HPDE6-E6E7 (cell line): ENCODE measurements around the gene E2F1.
"Not testable (repeated sequence)": the region's sequence is repeated elsewhere in the genome, so short reads cannot be mapped to it uniquely, and the experiment has no call there.

Source experiments
- DNase-seq: peaks from one replicate; pipeline ENCODE4 v3.0.0; 2011; ENCODE audit warnings: missing footprints; ENCODE audit errors: extremely low spot score

E2F1 gene

DNA sequence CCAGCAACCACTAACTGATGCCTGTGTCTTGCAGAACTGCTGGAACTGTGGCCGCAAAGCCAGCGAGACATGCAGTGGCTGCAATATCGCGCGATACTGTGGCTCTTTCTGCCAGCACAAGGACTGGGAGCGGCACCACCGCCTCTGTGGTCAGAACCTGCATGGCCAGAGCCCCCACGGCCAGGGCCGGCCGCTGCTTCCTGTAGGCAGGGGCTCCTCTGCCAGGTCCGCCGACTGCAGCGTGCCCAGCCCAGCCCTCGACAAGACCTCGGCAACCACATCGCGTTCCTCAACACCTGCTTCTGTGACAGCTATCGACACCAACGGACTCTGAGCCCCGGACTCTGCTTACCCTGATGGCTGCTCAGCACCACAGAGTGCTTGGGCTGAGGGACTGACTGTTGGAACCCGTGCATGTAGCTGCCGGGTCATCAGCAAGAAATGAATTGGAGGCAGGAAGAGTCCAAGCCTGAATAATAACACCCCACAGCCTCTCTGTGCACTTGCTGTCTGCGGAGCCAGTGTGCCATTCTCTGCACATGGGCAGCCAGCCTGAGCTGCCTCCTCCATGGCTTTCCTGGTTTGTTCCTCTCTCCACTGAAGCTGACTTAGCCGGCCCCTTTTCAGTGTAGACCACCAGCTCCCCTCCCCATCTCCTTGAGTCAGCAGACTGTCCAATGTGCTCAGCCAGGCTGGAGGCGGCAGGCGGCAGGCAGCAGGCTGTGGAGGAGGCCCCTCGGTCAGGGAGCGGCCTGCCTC, 41.7 kb downstream of the E2F1 start:
- no peak for DNase-seq

DNA sequence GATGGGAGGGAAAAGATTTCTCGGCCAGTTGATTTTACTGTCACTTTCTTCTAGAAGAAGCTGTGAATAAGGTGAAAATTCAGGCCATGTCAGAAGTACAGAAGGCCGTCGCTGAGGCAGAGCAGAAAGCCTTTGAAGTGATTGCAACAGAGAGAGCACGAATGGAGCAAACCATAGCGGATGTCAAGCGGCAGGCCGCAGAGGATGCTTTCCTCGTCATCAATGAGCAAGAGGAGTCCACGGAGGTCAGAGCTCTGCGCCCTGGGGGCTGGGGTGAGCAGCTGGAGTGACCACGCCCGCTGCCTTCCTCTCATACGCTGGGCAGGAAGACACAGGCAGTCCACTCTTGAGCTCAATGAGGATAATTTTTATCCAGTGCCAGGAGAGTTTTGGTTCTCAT, 45.9 kb downstream of the E2F1 start:
- no peak for DNase-seq

DNA sequence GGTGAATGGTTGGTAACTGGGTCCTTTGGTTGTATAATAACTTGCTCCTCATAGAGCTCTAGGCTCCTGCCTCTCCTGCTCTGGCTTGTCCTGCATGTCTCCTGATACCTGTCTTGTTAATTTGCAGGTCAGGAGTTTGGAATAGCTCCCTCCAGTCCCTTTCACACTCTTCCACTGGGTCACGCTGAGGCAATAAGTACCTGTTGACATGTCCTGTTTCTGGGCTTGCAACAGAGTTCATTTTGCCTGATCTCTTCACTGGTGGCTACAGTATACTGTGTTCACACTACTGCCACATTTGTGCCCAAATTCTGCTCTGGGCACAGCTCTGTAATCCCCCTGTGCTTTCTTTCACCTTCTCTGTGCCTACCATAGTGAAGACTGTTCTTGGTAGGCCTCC, 49.4 kb downstream of the E2F1 start:
- DNase-seq: no peak

DNA sequence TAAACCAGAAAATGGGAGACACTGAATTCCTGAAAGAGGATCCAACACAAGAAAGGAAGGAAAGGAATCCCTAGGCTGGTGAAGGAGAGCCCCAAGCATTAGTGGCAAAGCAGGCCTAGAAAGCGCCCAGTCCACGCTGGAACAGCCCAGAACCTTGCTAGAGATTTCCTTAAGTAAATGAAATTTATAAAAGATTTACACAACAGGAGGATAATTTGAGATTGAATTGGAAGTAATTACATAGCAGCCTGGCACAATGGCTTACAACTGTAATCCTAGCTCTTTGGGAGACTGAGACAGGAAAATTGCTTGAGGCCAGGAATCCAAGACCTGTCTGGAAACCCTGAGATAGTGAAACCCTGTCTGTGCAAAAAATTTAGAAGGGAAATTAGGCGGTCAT, 50.8 kb downstream of the E2F1 start:
- DNase-seq: no peak

DNA sequence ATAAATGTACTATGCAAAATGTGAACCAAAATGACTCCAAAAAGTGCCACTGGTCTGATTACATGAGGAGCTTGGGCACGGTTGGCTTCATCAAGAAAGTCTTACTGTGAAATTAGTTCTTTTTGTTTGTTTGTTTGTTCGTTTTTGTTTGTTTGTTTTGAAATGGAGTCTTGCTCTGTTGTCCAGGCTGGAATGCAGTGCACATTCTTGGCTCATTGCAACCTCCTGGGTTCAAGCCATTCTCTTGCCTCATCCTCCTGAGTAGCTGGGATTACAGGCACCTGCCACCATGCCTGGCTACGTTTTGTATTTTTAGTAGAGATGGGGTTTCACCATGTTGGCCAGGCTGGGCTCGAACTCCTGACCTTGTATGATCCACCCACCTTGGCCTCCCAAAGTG, 54.3 kb downstream of the E2F1 start:
- DNase-seq: not testable (repeated sequence)

DNA sequence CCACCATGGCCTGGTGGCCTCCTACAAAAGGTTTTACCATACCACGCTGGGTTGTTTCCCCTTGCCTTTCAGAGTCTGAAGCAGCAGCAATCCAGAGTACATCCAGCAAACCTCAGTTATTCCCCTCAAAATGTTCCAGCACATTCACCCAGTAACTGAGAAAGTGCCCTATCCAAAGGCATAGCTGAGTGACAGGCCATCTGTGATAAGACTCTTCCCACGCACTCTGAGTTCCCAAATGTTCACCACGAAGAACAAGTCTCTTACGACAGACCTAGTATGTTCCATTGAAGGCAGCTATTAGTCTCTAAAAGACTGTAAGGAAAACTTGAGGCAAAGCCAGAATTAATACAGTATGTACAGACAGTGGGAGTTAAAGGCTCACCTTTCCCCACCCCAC, 55.7 kb downstream of the E2F1 start:
- no peak for DNase-seq

DNA sequence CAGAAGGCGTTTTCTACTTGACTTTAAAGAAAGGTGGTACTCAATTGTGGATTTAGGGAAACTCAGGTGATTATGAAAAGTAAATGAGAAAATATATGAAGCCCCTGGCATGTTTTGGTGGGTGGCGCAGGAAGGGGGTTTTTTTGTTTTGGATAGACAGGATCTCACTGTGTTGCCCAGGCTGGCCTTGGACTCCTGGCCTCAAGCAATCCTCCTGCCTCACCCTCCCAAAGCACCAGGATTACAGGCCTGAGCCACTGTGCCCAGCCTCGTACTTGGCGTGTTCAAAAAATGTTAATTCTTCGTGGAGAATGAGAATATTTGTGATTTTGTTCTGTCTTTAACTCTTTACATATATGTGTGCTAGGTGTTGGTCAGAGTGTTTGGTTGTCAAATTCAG, 56.2 kb downstream of the E2F1 start:
- no peak for DNase-seq

DNA sequence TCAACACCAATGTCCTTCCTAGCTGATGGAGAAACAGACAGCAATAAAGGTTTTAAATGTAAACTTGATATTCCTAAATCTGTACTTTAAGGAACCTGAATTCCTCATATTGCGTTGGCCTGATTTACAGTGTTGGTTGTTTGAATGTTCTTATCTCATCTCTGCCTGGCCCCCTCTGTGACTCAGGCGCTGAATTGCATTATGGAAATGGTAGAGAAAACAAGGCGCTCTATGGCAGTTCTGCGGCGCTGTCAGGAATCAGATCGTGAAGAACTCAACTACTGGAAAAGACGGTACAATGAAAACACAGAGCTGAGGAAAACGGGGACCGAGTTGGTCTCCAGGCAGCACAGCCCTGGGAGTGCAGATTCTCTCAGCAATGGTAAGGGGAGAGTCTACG, 56.7 kb downstream of the E2F1 start:
- DNase-seq: no peak

DNA sequence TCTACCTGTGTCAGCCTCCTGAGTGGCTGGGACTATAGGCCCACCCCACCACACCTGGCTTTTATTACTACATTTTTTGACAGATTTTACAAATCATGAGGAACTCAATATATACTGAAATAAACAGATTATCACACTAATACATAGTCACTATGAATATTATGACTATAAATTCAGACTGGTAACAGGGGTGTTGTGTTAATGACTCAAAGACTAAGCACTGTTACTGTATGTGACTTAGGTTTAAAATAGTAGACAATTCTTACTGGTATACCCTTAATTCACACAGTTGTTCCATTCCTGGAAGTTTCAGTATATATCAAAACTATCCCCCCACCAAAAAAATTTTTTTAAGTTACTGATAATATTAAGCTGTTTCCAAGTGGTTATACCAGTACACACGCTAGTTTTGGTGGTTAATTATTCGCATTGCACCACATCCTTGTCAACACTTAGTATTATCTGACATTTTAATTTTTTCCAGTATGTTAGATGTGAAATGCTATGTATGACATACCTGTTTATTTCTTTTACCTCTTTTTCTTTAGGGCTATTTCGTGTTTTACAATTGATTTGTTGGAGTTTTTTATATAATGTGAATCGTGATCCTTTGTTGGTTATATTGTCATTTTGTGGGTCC, 58.5 kb downstream of the E2F1 start:
- DNase-seq: no peak

DNA sequence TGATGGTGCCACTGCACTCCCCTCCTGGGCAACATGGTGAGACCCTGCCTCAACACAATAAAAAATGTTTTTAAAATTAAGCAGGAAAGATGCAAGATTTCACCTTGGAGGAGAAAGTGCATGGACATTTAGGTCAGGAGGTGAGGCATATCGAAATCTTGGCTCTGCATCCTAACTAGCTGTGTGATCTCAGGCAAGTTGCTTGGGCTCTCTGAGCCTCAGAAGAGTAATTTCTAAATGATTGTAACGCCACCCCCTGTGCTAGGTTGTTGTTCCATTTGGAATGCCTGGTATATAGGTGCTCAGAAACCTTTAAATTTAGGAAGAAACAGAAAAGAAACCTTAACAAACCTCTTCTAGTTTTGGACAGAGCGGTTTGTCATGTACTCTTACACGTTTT, 60.0 kb downstream of the E2F1 start:
- no peak for DNase-seq
